Epithelial cell of proximal tubule (primary cell): ENCODE measurements around the gene RPS6KA3. TPM values are rescaled to one million over a fixed set of nuclear protein-coding genes. Genes with fewer than 3 reads are reported as not detected.

ENCODE experiments used
- DNase-seq: peaks from one replicate; pipeline ENCODE4 v3.0.0-alpha.2; 2011; ENCODE audit warnings: low read depth
- H3K4me3 ChIP-seq: 2 replicates; pipeline ENCODE4 v1.5.1; 2011; ENCODE audit warnings: low read depth, mild to moderate bottlenecking, low read length
- total RNA-seq: library from RNA; depleted of rRNA; stranded (reverse); fragments of >200 nt; gene quantifications from 2 replicates; pipeline ENCODE4 v1.2.3, GENCODE V29; 2015
- TF ChIP-seq, protein P1 (sequence below): conservative IDR thresholded peaks from 2 replicates; pipeline ENCODE4 v1.5.1; 2012; ENCODE audit warnings: low read depth, mild to moderate bottlenecking, low read length

RPS6KA3 gene
- total RNA-seq = 17.2 and 17.5 TPM in 2 replicates

- peak within 1 kb of the TSS; percentile 76 for H3K4me3 ChIP-seq
- DNase-seq = no peak
- TF ChIP-seq, protein P1, sequence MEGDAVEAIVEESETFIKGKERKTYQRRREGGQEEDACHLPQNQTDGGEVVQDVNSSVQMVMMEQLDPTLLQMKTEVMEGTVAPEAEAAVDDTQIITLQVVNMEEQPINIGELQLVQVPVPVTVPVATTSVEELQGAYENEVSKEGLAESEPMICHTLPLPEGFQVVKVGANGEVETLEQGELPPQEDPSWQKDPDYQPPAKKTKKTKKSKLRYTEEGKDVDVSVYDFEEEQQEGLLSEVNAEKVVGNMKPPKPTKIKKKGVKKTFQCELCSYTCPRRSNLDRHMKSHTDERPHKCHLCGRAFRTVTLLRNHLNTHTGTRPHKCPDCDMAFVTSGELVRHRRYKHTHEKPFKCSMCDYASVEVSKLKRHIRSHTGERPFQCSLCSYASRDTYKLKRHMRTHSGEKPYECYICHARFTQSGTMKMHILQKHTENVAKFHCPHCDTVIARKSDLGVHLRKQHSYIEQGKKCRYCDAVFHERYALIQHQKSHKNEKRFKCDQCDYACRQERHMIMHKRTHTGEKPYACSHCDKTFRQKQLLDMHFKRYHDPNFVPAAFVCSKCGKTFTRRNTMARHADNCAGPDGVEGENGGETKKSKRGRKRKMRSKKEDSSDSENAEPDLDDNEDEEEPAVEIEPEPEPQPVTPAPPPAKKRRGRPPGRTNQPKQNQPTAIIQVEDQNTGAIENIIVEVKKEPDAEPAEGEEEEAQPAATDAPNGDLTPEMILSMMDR = no peak
These were observed at the start of gene RPS6KA3 for GRCh38 chrX:20266810-20267606. TSS of gene RPS6KA3 (minus strand) at chrX:20266909. CDS start at chrX:20266632, 277 bp downstream.

- no peak for DNase-seq
- no peak overlapping the region for H3K4me3 ChIP-seq
- TF ChIP-seq, protein P1 = no peak
These were observed 48.4 kb upstream of the RPS6KA3 start for GRCh38 chrX:20315140-20315539.

DNA sequence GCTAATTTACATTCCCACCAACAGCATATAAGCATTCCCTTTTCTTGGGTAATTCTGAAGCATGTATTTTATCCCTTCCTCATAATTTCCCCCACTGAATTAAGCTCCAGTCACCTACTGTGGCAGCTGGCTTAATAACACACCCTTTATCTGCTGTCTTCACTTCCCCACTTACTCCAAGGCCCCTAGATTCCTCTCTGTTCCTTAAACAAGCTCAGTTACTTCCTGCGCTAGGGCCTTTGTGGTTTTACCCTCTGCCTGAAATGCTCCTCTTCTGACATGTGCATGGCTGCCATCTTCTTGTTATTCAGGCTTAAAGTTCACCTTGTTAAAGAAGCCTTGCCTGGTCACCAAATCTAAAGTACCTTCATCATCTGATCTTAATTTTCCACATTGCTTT, 47.2 kb upstream of the RPS6KA3 start:
- H3K4me3 ChIP-seq = no peak overlapping the region
- DNase-seq = no peak
- TF ChIP-seq, protein P1 = no peak

- TF ChIP-seq, protein P1 = no peak
- no peak for DNase-seq
These were observed 45.3 kb upstream of the RPS6KA3 start for GRCh38 chrX:20312018-20312417.

DNA sequence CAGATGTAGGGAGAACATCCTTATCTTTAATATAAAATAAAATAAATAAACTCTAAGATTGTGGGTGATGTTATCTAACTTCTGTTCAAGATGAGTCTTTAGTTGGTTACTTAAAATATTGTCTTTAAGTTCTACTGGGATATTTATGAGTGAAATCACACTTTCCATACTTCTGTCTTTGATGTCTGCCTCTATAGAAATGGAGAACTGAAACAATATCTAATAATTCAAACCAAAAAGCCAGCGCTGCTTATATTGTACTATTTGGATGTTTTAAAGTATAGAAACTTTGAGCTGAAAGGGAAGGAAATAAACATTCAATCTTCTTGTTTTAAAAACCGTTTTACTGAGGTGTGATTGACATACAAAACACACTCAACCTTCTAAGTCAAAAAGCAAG, 44.8 kb upstream of the RPS6KA3 start:
- H3K4me3 ChIP-seq = no peak overlapping the region
- TF ChIP-seq, protein P1 = no peak
- DNase-seq = no peak

More at GRCh38 chrX:20312018-20312417, 45.3 kb upstream of the RPS6KA3 start:
- no peak overlapping the region for H3K4me3 ChIP-seq

GRCh38 chrX:20309806-20310205, 43.1 kb upstream of the RPS6KA3 start:
- TF ChIP-seq, protein P1 = no peak
- no peak for DNase-seq
- no peak overlapping the region for H3K4me3 ChIP-seq

- no peak overlapping the region for H3K4me3 ChIP-seq
- TF ChIP-seq, protein P1 = no peak
- no peak for DNase-seq
These were observed 40.0 kb upstream of the RPS6KA3 start for GRCh38 chrX:20306668-20307067.
